Prostate gland (tissue), 2 donors: ENCODE results near the gene TEDC2.

ENCODE experiments used
- CTCF ChIP-seq, 4 experiments: fragments of 200-600 bp in 2 of 4; fragments of 450-650 bp in 2 of 4; sonication (generic) in 2 of 4; IDR thresholded peaks; 1 replicate in 3 of 4; 2 replicates in 1 of 4; pipeline ENCODE4 v1.5.1; 2016 to 2019; ENCODE audit warnings: antibody characterized with exemption in 4 of 4, mild to moderate bottlenecking in 2 of 4, moderate library complexity in 2 of 4
- POLR2A ChIP-seq: fragments of 450-650 bp; IDR thresholded peaks from one replicate; pipeline ENCODE4 v1.6.1; 2016; ENCODE audit warnings: antibody characterized with exemption, mild to moderate bottlenecking
- POLR2AphosphoS5 ChIP-seq: sonication (generic); formaldehyde crosslinking; IDR thresholded peaks from one replicate; pipeline ENCODE4 v1.6.1; 2017; ENCODE audit warnings: antibody characterized with exemption

GRCh38 chr16:2462031-2462866 is 2.3 kb downstream of the TEDC2 start:
- no peak for TF ChIP-seq CTCF (IDR thresholded peaks at IDR 0.05)
- no peak for TF ChIP-seq POLR2A
- TF ChIP-seq POLR2AphosphoS5 = no peak
